PC-9 (cell line): ENCODE measurements around the gene SNX33. TPM values are rescaled to one million over a fixed set of nuclear protein-coding genes. Genes with fewer than 3 reads are reported as not detected.
"Not testable (repeated sequence)": the region's sequence is repeated elsewhere in the genome, so short reads cannot be mapped to it uniquely, and the experiment has no call there.

ENCODE experiments used
- BruUV-seq: library from RNA; stranded (reverse); fragments of 400-500 nt; replicated peaks from 2 replicates; lab custom pipeline; 2021; lab: Mats Ljungman, UMichigan
- CTCF ChIA-PET: fragments of 300-600 bp; sonication (Branson Sonifier 250); formaldehyde crosslinking; loops from one replicate; lab custom pipeline; 2022; ENCODE audit warnings: antibody characterized with exemption; lab: Charles Lee
- POLR2A ChIA-PET: fragments of 300-600 bp; sonication (Branson Sonifier 250); formaldehyde crosslinking; loops from one replicate; lab custom pipeline; 2022; ENCODE audit warnings: antibody characterized with exemption; ENCODE audit not compliant: unreplicated experiment; lab: Charles Lee
- DNase-seq, 2 experiments: peaks; one replicate each; pipeline versions ENCODE4 v3.0.0 to v3.0.0-alpha.2; 2015 to 2022; ENCODE audit warnings: mixed read lengths in 1 of 2
- H2AFZ ChIP-seq: fragments of 200-600 bp; sonication (generic); 2 replicates; pipeline ENCODE4 v1.8.1; 2017; ENCODE audit warnings: antibody characterized with exemption
- H3F3A ChIP-seq: fragments of 200-600 bp; sonication (generic); 2 replicates; pipeline ENCODE4 v1.8.1; 2017; ENCODE audit warnings: antibody characterized with exemption, mild to moderate bottlenecking, low read depth; ENCODE audit not compliant: insufficient read depth
- H3K27ac ChIP-seq: fragments of 200-600 bp; sonication (generic); 2 replicates; pipeline ENCODE4 v1.6.1; 2016; ENCODE audit warnings: mixed run types
- H3K27me3 ChIP-seq: fragments of 200-600 bp; sonication (generic); 2 replicates; pipeline ENCODE4 v1.6.1; 2016; ENCODE audit warnings: low read depth, mixed run types; ENCODE audit not compliant: insufficient read depth
- H3K36me3 ChIP-seq: fragments of 200-600 bp; sonication (generic); 2 replicates; pipeline ENCODE4 v1.6.1; 2016; ENCODE audit warnings: low read depth, mixed run types
- H3K4me1 ChIP-seq: fragments of 200-600 bp; sonication (generic); replicated peaks from 2 replicates; pipeline ENCODE4 v1.6.1; 2016; ENCODE audit warnings: mixed run types; ENCODE audit not compliant: insufficient read depth
- H3K4me2 ChIP-seq: fragments of 200-600 bp; sonication (generic); 2 replicates; pipeline ENCODE4 v1.6.1; 2017; ENCODE audit warnings: mixed run types
- H3K4me3 ChIP-seq: fragments of 200-600 bp; sonication (generic); 2 replicates; pipeline ENCODE4 v1.6.1; 2016; ENCODE audit warnings: mixed run types
- H3K79me2 ChIP-seq: fragments of 200-600 bp; sonication (generic); 2 replicates; pipeline ENCODE4 v1.6.1; 2017; ENCODE audit warnings: low read depth, mixed run types
- H3K9me2 ChIP-seq: fragments of 200-600 bp; sonication (generic); 2 replicates; pipeline ENCODE4 v1.8.1; 2017; ENCODE audit warnings: mild to moderate bottlenecking; ENCODE audit not compliant: insufficient read depth
- H3K9me3 ChIP-seq: fragments of 200-600 bp; sonication (generic); 2 replicates; pipeline ENCODE4 v1.8.1; 2016; ENCODE audit warnings: low read depth; ENCODE audit not compliant: insufficient read depth
- H4K20me1 ChIP-seq: fragments of 200-600 bp; sonication (generic); 2 replicates; pipeline ENCODE4 v1.8.1; 2017; ENCODE audit not compliant: insufficient read depth
- CTCF ChIP-seq: fragments of 200-600 bp; sonication (generic); conservative IDR thresholded peaks from 2 replicates; pipeline ENCODE4 v1.6.1; 2017; ENCODE audit warnings: mixed run types, antibody characterized with exemption, mild to moderate bottlenecking, moderate library complexity
- EZH2 ChIP-seq: fragments of 200-600 bp; sonication (generic); IDR thresholded peaks from 2 replicates; pipeline ENCODE4 v1.8.0; 2017; ENCODE audit warnings: antibody characterized with exemption, low read depth
- intact Hi-C: fragments of 100-400 bp; cut with micrococcal nuclease; formaldehyde crosslinking; loops from one replicate; pipeline ENCODE4 v1.10.0; 2022; ENCODE audit not compliant: unreplicated experiment
- total RNA-seq: library from RNA; stranded (reverse); gene quantifications from 2 replicates; pipeline ENCODE4 v1.2.3, GENCODE V29; 2021

Gene SNX33
- total RNA-seq, 1 experiment from 2014 or later, result 27.8 TPM

GRCh38 chr15:75625542-75626347, 22.0 kb upstream of the SNX33 start, which contains the start of gene SNUPN:
TSS of gene SNUPN (minus strand) at chr15:75625725. CDS start at chr15:75621051, 4,674 bp downstream.
- TSS peak; percentile 79 for BruUV-seq
- Histone ChIP-seq H4K20me1 (no peaks in the 10 kb centered on the region), H3K4me3 (peak within 1 kb of the TSS; percentile 69), H3K27me3 (no peaks in the 10 kb centered on the region), H3K36me3 (no peaks in the 10 kb centered on the region), H3K4me1 (peaks cover 22% of the 10 kb centered on the region), H3K27ac (peak within 1 kb of the TSS; percentile 73), H3K4me2 (peak within 1 kb of the TSS; percentile 69), H3K79me2 (no peaks in the 10 kb centered on the region), H3K9me2 (no peaks in the 10 kb centered on the region), H2AFZ (peak within 1 kb of the TSS; percentile 84), H3F3A (peaks cover 40% of the 10 kb centered on the region), H3K9me3 (no peaks in the 10 kb centered on the region)
- intact Hi-C loops, result loop anchor here (2.0 kb wide), 3 partner anchors 15 to 57 kb away; partner anchors contain the start of gene IMP3
- no peak for TF ChIP-seq CTCF
- no peak for TF ChIP-seq EZH2
- ChIA-PET POLR2A (interaction anchor here (0.5 to 0.8 kb wide), 9 partner anchors 13 to 258 kb away, joined by 3 to 13 read pairs (median 4); partner anchors contain the start of genes IMP3, MAN2C1 and SIN3A), CTCF (interaction anchor here (0.6 to 0.7 kb wide), 2 partner anchors 22 to 111 kb away, joined by 5 to 7 read pairs; partner anchors contain the start of gene SNX33)
- peak; percentile 76 to 87 for DNase-seq

GRCh38 chr15:75631935-75632334, 15.8 kb upstream of the SNX33 start:
- no TSS peak for BruUV-seq
- POLR2A ChIA-PET, result no interaction called here
- no peaks in the 10 kb centered on the region for H3K9me3 ChIP-seq
- no peak overlapping the region for H3K4me3 ChIP-seq
- peaks cover 13% of the 10 kb centered on the region for H3K79me2 ChIP-seq
- H3K4me1 ChIP-seq, result peaks cover 26% of the 10 kb centered on the region
- H3K36me3 ChIP-seq, result no peaks in the 10 kb centered on the region
- no peaks in the 10 kb centered on the region for H3K27me3 ChIP-seq
- no peak overlapping the region for H3K4me2 ChIP-seq
- H2AFZ ChIP-seq, result no peak overlapping the region
- H3K27ac ChIP-seq, result no peak overlapping the region
- CTCF ChIA-PET, result interaction anchor here (0.6 kb wide), 1 partner anchor 18 kb away, joined by 3 read pairs; no protein-coding TSS in a partner anchor
- peaks cover 20% of the 10 kb centered on the region for H3F3A ChIP-seq
- intact Hi-C loops, result no loop called here
- H4K20me1 ChIP-seq, result 0 out of 2 replicates have a peak, but pooled peaks cover 4% of the 10 kb centered on the region
- TF ChIP-seq EZH2 (no peak), CTCF (no peak)
- H3K9me2 ChIP-seq, result no peaks in the 10 kb centered on the region
- DNase-seq, result no peak

- Histone ChIP-seq H3K79me2 (peaks cover 33% of the 10 kb centered on the region), H3F3A (peaks cover 13% of the 10 kb centered on the region; the same call in 1 of the 2 replicates), H3K4me1 (peaks cover 28% of the 10 kb centered on the region)
- BruUV-seq, H3K36me3 ChIP-seq, H3K27ac ChIP-seq, H3K9me3 ChIP-seq, intact Hi-C loops, DNase-seq, POLR2A ChIA-PET, H3K9me2 ChIP-seq, H4K20me1 ChIP-seq, H3K27me3 ChIP-seq, CTCF ChIA-PET, H3K4me3 ChIP-seq, H3K4me2 ChIP-seq, H2AFZ ChIP-seq: not testable (repeated sequence)
These were observed 13.8 kb upstream of the SNX33 start for GRCh38 chr15:75633922-75634321.
